NCI-H1417 (cell line): ENCODE measurements around the gene RAPGEF5.
A peak's percentile ranks its signal among the peaks of the same experiment; 100 is the strongest.

ENCODE experiments used
- DNase-seq, 3 experiments: peaks; one replicate each; lab custom pipeline; 2025; lab: John Stamatoyannopoulos, UW

The RAPGEF5 gene

GRCh38 chr7:22189741-22190140 is 167.2 kb downstream of the RAPGEF5 start:
- no peak for DNase-seq

GRCh38 chr7:22189230-22189629 is 167.7 kb downstream of the RAPGEF5 start:
- DNase-seq: no peak

GRCh38 chr7:22187691-22188348 is 169.1 kb downstream of the RAPGEF5 start:
- DNase-seq: no peak

- peak in 1 of 3 experiments; percentile 59 for DNase-seq
Observed at GRCh38 chr7:22185559-22185958, 171.4 kb downstream of the RAPGEF5 start.

GRCh38 chr7:22184549-22185199 is 172.3 kb downstream of the RAPGEF5 start:
- DNase-seq: peak; percentile 9 to 67 (median 24)

GRCh38 chr7:22183522-22184280 is 173.3 kb downstream of the RAPGEF5 start:
- no peak for DNase-seq

GRCh38 chr7:22182149-22182548 is 174.8 kb downstream of the RAPGEF5 start:
- no peak for DNase-seq

GRCh38 chr7:22181663-22182062 is 175.3 kb downstream of the RAPGEF5 start:
- peak in 2 of 3 experiments; percentile 40 to 81 for DNase-seq

- DNase-seq: no peak
Observed at GRCh38 chr7:22179442-22179879, 177.5 kb downstream of the RAPGEF5 start.

GRCh38 chr7:22178735-22179134 is 178.2 kb downstream of the RAPGEF5 start:
- DNase-seq: no peak

GRCh38 chr7:22176791-22177412 is 180.1 kb downstream of the RAPGEF5 start:
- DNase-seq: no peak

- DNase-seq: no peak
Observed at GRCh38 chr7:22174574-22174953, 182.4 kb downstream of the RAPGEF5 start.

GRCh38 chr7:22173685-22174573 is 183.0 kb downstream of the RAPGEF5 start:
- DNase-seq: no peak

- no peak for DNase-seq
Observed at GRCh38 chr7:22168129-22168634, 188.8 kb downstream of the RAPGEF5 start.

GRCh38 chr7:22167482-22167881 is 189.5 kb downstream of the RAPGEF5 start:
- no peak for DNase-seq

- no peak for DNase-seq
Observed at GRCh38 chr7:22166928-22167327, 190.0 kb downstream of the RAPGEF5 start.

GRCh38 chr7:22159341-22159740 is 197.6 kb downstream of the RAPGEF5 start:
- no peak for DNase-seq

GRCh38 chr7:22157552-22157951 is 199.4 kb downstream of the RAPGEF5 start:
- no peak for DNase-seq

GRCh38 chr7:22156205-22156604 is 200.7 kb downstream of the RAPGEF5 start:
- no peak for DNase-seq

- peak in 1 of 3 experiments; percentile 29 for DNase-seq
Observed at GRCh38 chr7:22154143-22154529, 202.8 kb downstream of the RAPGEF5 start.

GRCh38 chr7:22153432-22154142 is 203.4 kb downstream of the RAPGEF5 start:
- DNase-seq: no peak
